ENCODE data around the gene NDUFA3. TPM values are rescaled to one million over a fixed set of nuclear protein-coding genes. Genes with fewer than 3 reads are reported as not detected.

NDUFA3 gene
- 7.8 TPM for total RNA-seq

GRCh38 chr19:54102421-54103169, at the start of gene NDUFA3:
Gene NDUFA3 (plus strand): TSS chr19:54102855. CDS start chr19:54102879, 24 bp downstream.
- H3K27ac ChIP-seq (ENCODE audit: low read depth, low read length): peak within 1 kb of the TSS; percentile 70

GRCh38 chr19:54062643-54063042, 40.0 kb upstream of the NDUFA3 start:
- no peaks in the 10 kb centered on the region for H3K36me3 ChIP-seq (ENCODE audit: control insufficient read depth in 3 of 3, insufficient read depth in 3 of 3, low read length in 3 of 3)
- H3K27me3 ChIP-seq (ENCODE audit: control insufficient read depth in 3 of 3, insufficient read depth in 3 of 3, low read length in 3 of 3): no peaks in the 10 kb centered on the region
- no peak overlapping the region for H3K4me3 ChIP-seq (ENCODE audit: low read length in 3 of 3)
- no peaks in the 10 kb centered on the region for H3K9me3 ChIP-seq (ENCODE audit: control insufficient read depth in 3 of 3, low read length in 3 of 3)
- H3K27ac ChIP-seq (ENCODE audit: low read depth, low read length): no peak overlapping the region
- H3K9ac ChIP-seq (ENCODE audit: low read depth in 1 of 3, low read length in 3 of 3): no peak overlapping the region
- no peaks in the 10 kb centered on the region for H3K4me1 ChIP-seq (ENCODE audit: control insufficient read depth in 3 of 3, insufficient read depth in 3 of 3, low read length in 3 of 3)

More at GRCh38 chr19:54102421-54103169, at the start of gene NDUFA3:
- peak within 1 kb of the TSS; percentile 91 to 97 (median 91) for H3K9ac ChIP-seq (ENCODE audit: low read depth in 1 of 3, low read length in 3 of 3)
- H3K4me3 ChIP-seq (ENCODE audit: low read length in 3 of 3): peak within 1 kb of the TSS; percentile 85 to 97 (median 93)
- no peaks in the 10 kb centered on the region for H3K9me3 ChIP-seq (ENCODE audit: control insufficient read depth in 3 of 3, low read length in 3 of 3)
- H3K36me3 ChIP-seq (ENCODE audit: control insufficient read depth in 3 of 3, insufficient read depth in 3 of 3, low read length in 3 of 3): peaks cover 17 to 20% (median 19%) of the 10 kb centered on the region in 3 donors
- H3K4me1 ChIP-seq (ENCODE audit: control insufficient read depth in 3 of 3, insufficient read depth in 3 of 3, low read length in 3 of 3): peaks cover 8 to 11% (median 11%) of the 10 kb centered on the region in 3 donors
- H3K27me3 ChIP-seq (ENCODE audit: control insufficient read depth in 3 of 3, insufficient read depth in 3 of 3, low read length in 3 of 3): peaks cover 0 to 4% (median 0%) of the 10 kb centered on the region in 3 donors

- Histone ChIP-seq H3K4me1 (ENCODE audit: control insufficient read depth in 3 of 3, insufficient read depth in 3 of 3, low read length in 3 of 3) (no peaks in the 10 kb centered on the region), H3K9ac (ENCODE audit: low read depth in 1 of 3, low read length in 3 of 3) (no peak within 1 kb of the TSS), H3K36me3 (ENCODE audit: control insufficient read depth in 3 of 3, insufficient read depth in 3 of 3, low read length in 3 of 3) (no peaks in the 10 kb centered on the region), H3K27ac (ENCODE audit: low read depth, low read length) (no peak within 1 kb of the TSS), H3K4me3 (ENCODE audit: low read length in 3 of 3) (no peak within 1 kb of the TSS), H3K9me3 (ENCODE audit: control insufficient read depth in 3 of 3, low read length in 3 of 3) (no peaks in the 10 kb centered on the region), H3K27me3 (ENCODE audit: control insufficient read depth in 3 of 3, insufficient read depth in 3 of 3, low read length in 3 of 3) (no peaks in the 10 kb centered on the region)
These were observed 39.1 kb upstream of the NDUFA3 start, which contains the start of gene VSTM1 for GRCh38 chr19:54063350-54064116. Gene VSTM1 (minus strand): TSS chr19:54063897. CDS start chr19:54063777, 120 bp downstream.

GRCh38 chr19:54069470-54069869, 33.2 kb upstream of the NDUFA3 start:
- no peak overlapping the region for H3K9ac ChIP-seq (ENCODE audit: low read depth in 1 of 3, low read length in 3 of 3)
- H3K36me3 ChIP-seq (ENCODE audit: control insufficient read depth in 3 of 3, insufficient read depth in 3 of 3, low read length in 3 of 3): no peaks in the 10 kb centered on the region
- H3K9me3 ChIP-seq (ENCODE audit: control insufficient read depth in 3 of 3, low read length in 3 of 3): peaks cover 0 to 10% (median 3%) of the 10 kb centered on the region in 3 donors
- H3K27ac ChIP-seq (ENCODE audit: low read depth, low read length): no peak overlapping the region
- no peaks in the 10 kb centered on the region for H3K27me3 ChIP-seq (ENCODE audit: control insufficient read depth in 3 of 3, insufficient read depth in 3 of 3, low read length in 3 of 3)
- no peaks in the 10 kb centered on the region for H3K4me1 ChIP-seq (ENCODE audit: control insufficient read depth in 3 of 3, insufficient read depth in 3 of 3, low read length in 3 of 3)
- H3K4me3 ChIP-seq (ENCODE audit: low read length in 3 of 3): no peak overlapping the region

DNA sequence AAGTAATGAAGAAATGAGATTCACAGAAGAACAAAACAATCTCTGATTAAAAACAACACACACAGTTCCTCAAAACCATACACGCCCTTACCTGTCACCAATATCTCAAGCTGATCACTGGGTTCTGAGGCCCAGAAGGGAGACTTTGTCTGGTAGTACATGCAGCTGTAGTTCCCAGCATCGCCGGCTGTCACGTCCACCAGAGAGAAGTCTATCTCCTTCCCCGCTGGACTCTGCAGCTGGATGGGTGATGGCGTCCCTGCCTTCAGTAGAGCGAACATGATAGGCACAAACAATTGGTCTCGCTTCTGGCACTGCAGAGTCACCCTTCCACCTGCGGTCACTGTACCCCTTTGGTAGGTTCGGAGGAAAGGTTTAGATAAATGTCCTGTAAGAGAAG, 28.8 kb upstream of the NDUFA3 start:
- Histone ChIP-seq H3K9ac (ENCODE audit: low read depth in 1 of 3, low read length in 3 of 3) (no peak overlapping the region), H3K27ac (ENCODE audit: low read depth, low read length) (no peak overlapping the region)

DNA sequence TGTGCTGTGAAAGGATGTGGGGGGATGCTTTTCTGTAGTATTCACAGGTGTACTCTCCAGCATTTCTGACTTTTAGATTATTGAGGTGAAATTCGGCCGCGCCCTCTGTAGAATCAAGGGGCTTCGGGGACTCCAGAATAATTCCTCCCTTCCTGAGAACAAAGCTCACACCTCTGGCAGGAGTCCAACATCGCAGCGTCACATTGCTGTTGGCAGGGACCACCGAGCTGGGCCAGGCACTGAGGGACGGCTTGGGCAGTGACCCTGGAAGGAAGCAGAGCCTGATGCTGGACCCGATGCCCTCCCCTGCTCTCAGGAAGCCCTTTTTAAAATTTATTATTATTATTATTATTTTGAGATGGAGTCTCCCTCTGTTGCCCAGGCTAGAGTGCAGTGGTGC, 27.8 kb upstream of the NDUFA3 start:
- no peak overlapping the region for H3K9ac ChIP-seq (ENCODE audit: low read depth in 1 of 3, low read length in 3 of 3)
- no peak overlapping the region for H3K4me3 ChIP-seq (ENCODE audit: low read length in 3 of 3)
- peaks cover 0 to 5% (median 2%) of the 10 kb centered on the region in 3 donors for H3K9me3 ChIP-seq (ENCODE audit: control insufficient read depth in 3 of 3, low read length in 3 of 3)
- H3K4me1 ChIP-seq (ENCODE audit: control insufficient read depth in 3 of 3, insufficient read depth in 3 of 3, low read length in 3 of 3): no peaks in the 10 kb centered on the region
- H3K27me3 ChIP-seq (ENCODE audit: control insufficient read depth in 3 of 3, insufficient read depth in 3 of 3, low read length in 3 of 3): peaks cover 0 to 4% (median 0%) of the 10 kb centered on the region in 3 donors
- H3K27ac ChIP-seq (ENCODE audit: low read depth, low read length): no peak overlapping the region
- H3K36me3 ChIP-seq (ENCODE audit: control insufficient read depth in 3 of 3, insufficient read depth in 3 of 3, low read length in 3 of 3): no peaks in the 10 kb centered on the region

More for the DNA sequence above, 28.8 kb upstream of the NDUFA3 start:
- peaks cover 0 to 10% (median 3%) of the 10 kb centered on the region in 3 donors for H3K9me3 ChIP-seq (ENCODE audit: control insufficient read depth in 3 of 3, low read length in 3 of 3)
- H3K4me3 ChIP-seq (ENCODE audit: low read length in 3 of 3): no peak overlapping the region
- H3K4me1 ChIP-seq (ENCODE audit: control insufficient read depth in 3 of 3, insufficient read depth in 3 of 3, low read length in 3 of 3): no peaks in the 10 kb centered on the region
- H3K27me3 ChIP-seq (ENCODE audit: control insufficient read depth in 3 of 3, insufficient read depth in 3 of 3, low read length in 3 of 3): peaks cover 0 to 1% (median 0%) of the 10 kb centered on the region in 3 donors
- H3K36me3 ChIP-seq (ENCODE audit: control insufficient read depth in 3 of 3, insufficient read depth in 3 of 3, low read length in 3 of 3): no peaks in the 10 kb centered on the region

GRCh38 chr19:54077334-54077733, 25.3 kb upstream of the NDUFA3 start:
- H3K4me3 ChIP-seq (ENCODE audit: low read length in 3 of 3): no peak overlapping the region
- no peaks in the 10 kb centered on the region for H3K4me1 ChIP-seq (ENCODE audit: control insufficient read depth in 3 of 3, insufficient read depth in 3 of 3, low read length in 3 of 3)
- no peak overlapping the region for H3K27ac ChIP-seq (ENCODE audit: low read depth, low read length)
- no peak overlapping the region for H3K9ac ChIP-seq (ENCODE audit: low read depth in 1 of 3, low read length in 3 of 3)
- peaks cover 0 to 4% (median 0%) of the 10 kb centered on the region in 3 donors for H3K27me3 ChIP-seq (ENCODE audit: control insufficient read depth in 3 of 3, insufficient read depth in 3 of 3, low read length in 3 of 3)
- H3K36me3 ChIP-seq (ENCODE audit: control insufficient read depth in 3 of 3, insufficient read depth in 3 of 3, low read length in 3 of 3): no peaks in the 10 kb centered on the region
- H3K9me3 ChIP-seq (ENCODE audit: control insufficient read depth in 3 of 3, low read length in 3 of 3): peaks cover 5 to 6% (median 6%) of the 10 kb centered on the region in 3 donors

DNA sequence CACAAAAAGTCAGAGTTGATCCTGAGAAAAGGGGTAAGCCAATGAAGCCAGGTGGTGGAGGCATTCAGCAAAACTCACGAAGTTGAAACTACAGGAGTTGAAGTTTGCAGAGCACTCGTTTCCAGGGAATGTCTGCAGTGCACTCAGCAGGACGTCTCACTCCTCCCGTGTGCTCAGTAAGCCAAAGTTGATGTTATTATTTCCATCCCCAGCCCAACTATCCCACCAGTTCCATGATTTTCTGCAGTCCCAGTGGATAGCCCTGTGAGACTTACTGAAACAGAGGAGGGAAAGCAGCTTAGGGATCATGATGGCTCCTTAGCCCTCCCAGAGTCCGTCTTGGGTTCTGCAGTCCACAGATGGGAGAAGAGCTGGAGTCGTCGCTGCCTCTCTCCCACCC, 21.6 kb upstream of the NDUFA3 start, which contains the start of gene TARM1:
TSS of gene TARM1 (minus strand) at position 334 of the 400 bp plus-strand sequence. CDS start at position 309, 25 bp downstream.
- no peak within 1 kb of the TSS for H3K9ac ChIP-seq (ENCODE audit: low read depth in 1 of 3, low read length in 3 of 3)
- no peak within 1 kb of the TSS for H3K27ac ChIP-seq (ENCODE audit: low read depth, low read length)
- H3K36me3 ChIP-seq (ENCODE audit: control insufficient read depth in 3 of 3, insufficient read depth in 3 of 3, low read length in 3 of 3): no peaks in the 10 kb centered on the region
- no peak within 1 kb of the TSS for H3K4me3 ChIP-seq (ENCODE audit: low read length in 3 of 3)
- no peaks in the 10 kb centered on the region for H3K4me1 ChIP-seq (ENCODE audit: control insufficient read depth in 3 of 3, insufficient read depth in 3 of 3, low read length in 3 of 3)
- peaks cover 2 to 6% (median 5%) of the 10 kb centered on the region in 3 donors for H3K9me3 ChIP-seq (ENCODE audit: control insufficient read depth in 3 of 3, low read length in 3 of 3)
- peaks cover 0 to 4% (median 0%) of the 10 kb centered on the region in 3 donors for H3K27me3 ChIP-seq (ENCODE audit: control insufficient read depth in 3 of 3, insufficient read depth in 3 of 3, low read length in 3 of 3)

DNA sequence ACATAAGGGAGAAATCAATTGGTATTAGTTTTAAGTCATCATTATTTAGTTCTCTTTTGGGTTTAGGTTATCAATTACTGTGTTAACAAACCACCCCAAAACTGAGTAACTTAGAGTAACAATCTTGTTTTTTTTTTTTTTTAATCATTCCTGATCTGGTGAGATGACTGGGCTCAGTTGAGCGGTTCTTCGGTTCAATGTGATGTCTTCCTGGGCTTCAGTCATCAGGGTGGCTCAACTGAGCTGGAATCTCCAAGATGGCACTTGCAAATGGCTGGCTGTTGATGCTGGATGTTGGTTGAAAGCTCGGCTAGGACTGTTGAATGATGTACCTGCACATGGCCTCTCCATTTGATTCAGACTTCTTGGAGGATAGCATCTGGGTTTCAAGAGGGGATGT, 18.2 kb upstream of the NDUFA3 start:
- Histone ChIP-seq H3K4me1 (ENCODE audit: control insufficient read depth in 3 of 3, insufficient read depth in 3 of 3, low read length in 3 of 3) (no peaks in the 10 kb centered on the region), H3K9me3 (ENCODE audit: control insufficient read depth in 3 of 3, low read length in 3 of 3) (peaks cover 2 to 6% (median 5%) of the 10 kb centered on the region in 3 donors), H3K9ac (ENCODE audit: low read depth in 1 of 3, low read length in 3 of 3) (no peak overlapping the region), H3K27ac (ENCODE audit: low read depth, low read length) (no peak overlapping the region), H3K27me3 (ENCODE audit: control insufficient read depth in 3 of 3, insufficient read depth in 3 of 3, low read length in 3 of 3) (peaks cover 0 to 2% (median 0%) of the 10 kb centered on the region in 3 donors), H3K4me3 (ENCODE audit: low read length in 3 of 3) (no peak overlapping the region), H3K36me3 (ENCODE audit: control insufficient read depth in 3 of 3, insufficient read depth in 3 of 3, low read length in 3 of 3) (no peaks in the 10 kb centered on the region)

Data from skeletal muscle tissue (tissue), 4 donors.